Measurements from ENCODE around the gene MAP3K10.
"Not testable (repeated sequence)": the region's sequence is repeated elsewhere in the genome, so short reads cannot be mapped to it uniquely, and the experiment has no call there.

The MAP3K10 gene

GRCh38 chr19:40190891-40191835 lies at the start of gene MAP3K10:
Gene MAP3K10 (plus strand): TSS chr19:40191426. CDS start chr19:40192032, 606 bp downstream.
- Histone ChIP-seq H3K27ac (ENCODE audit: low read depth, low read length) (peak within 1 kb of the TSS; percentile 65), H3K36me3 (ENCODE audit: insufficient read depth, low read length) (no peaks in the 10 kb centered on the region), H3K4me3 (ENCODE audit: low read depth, low read length) (peak within 1 kb of the TSS; percentile 96), H3K4me1 (ENCODE audit: control insufficient read depth, insufficient read depth, low read length, unreplicated experiment) (peaks cover 8% of the 10 kb centered on the region), H2AFZ (ENCODE audit: low read length, unreplicated experiment) (peak within 1 kb of the TSS; percentile 99), H3K27me3 (ENCODE audit: insufficient read depth, low read length) (no peaks in the 10 kb centered on the region), H3K79me2 (ENCODE audit: control insufficient read depth, insufficient read depth, low read length, unreplicated experiment) (no peaks in the 10 kb centered on the region)

- Histone ChIP-seq H3K27me3 (ENCODE audit: insufficient read depth, low read length) (peaks cover 13% of the 10 kb centered on the region), H3K4me1 (ENCODE audit: control insufficient read depth, insufficient read depth, low read length, unreplicated experiment) (no peaks in the 10 kb centered on the region), H3K36me3 (ENCODE audit: insufficient read depth, low read length) (no peaks in the 10 kb centered on the region), H2AFZ (ENCODE audit: low read length, unreplicated experiment) (no peak overlapping the region), H3K4me3 (ENCODE audit: low read depth, low read length) (no peak overlapping the region), H3K79me2 (ENCODE audit: control insufficient read depth, insufficient read depth, low read length, unreplicated experiment) (no peaks in the 10 kb centered on the region), H3K27ac (ENCODE audit: low read depth, low read length) (no peak overlapping the region)
These were observed 49.7 kb upstream of the MAP3K10 start for GRCh38 chr19:40141551-40141950.

GRCh38 chr19:40143612-40144011 lies 47.6 kb upstream of the MAP3K10 start:
- Histone ChIP-seq H3K4me3 (ENCODE audit: low read depth, low read length) (no peak overlapping the region), H2AFZ (ENCODE audit: low read length, unreplicated experiment) (no peak overlapping the region), H3K36me3 (ENCODE audit: insufficient read depth, low read length) (no peaks in the 10 kb centered on the region), H3K27ac (ENCODE audit: low read depth, low read length) (no peak overlapping the region), H3K27me3 (ENCODE audit: insufficient read depth, low read length) (no peaks in the 10 kb centered on the region), H3K79me2 (ENCODE audit: control insufficient read depth, insufficient read depth, low read length, unreplicated experiment) (no peaks in the 10 kb centered on the region), H3K4me1 (ENCODE audit: control insufficient read depth, insufficient read depth, low read length, unreplicated experiment) (peaks cover 10% of the 10 kb centered on the region)

GRCh38 chr19:40144151-40144550 lies 47.1 kb upstream of the MAP3K10 start:
- Histone ChIP-seq H3K79me2 (ENCODE audit: control insufficient read depth, insufficient read depth, low read length, unreplicated experiment) (no peaks in the 10 kb centered on the region), H3K4me1 (ENCODE audit: control insufficient read depth, insufficient read depth, low read length, unreplicated experiment) (peaks cover 10% of the 10 kb centered on the region), H3K36me3 (ENCODE audit: insufficient read depth, low read length) (no peaks in the 10 kb centered on the region), H3K27ac (ENCODE audit: low read depth, low read length) (no peak overlapping the region), H3K27me3 (ENCODE audit: insufficient read depth, low read length) (no peaks in the 10 kb centered on the region), H3K4me3 (ENCODE audit: low read depth, low read length) (no peak overlapping the region), H2AFZ (ENCODE audit: low read length, unreplicated experiment) (no peak overlapping the region)

GRCh38 chr19:40144947-40145748 lies 46.1 kb upstream of the MAP3K10 start:
- Histone ChIP-seq H2AFZ (ENCODE audit: low read length, unreplicated experiment) (no peak overlapping the region), H3K79me2 (ENCODE audit: control insufficient read depth, insufficient read depth, low read length, unreplicated experiment) (no peaks in the 10 kb centered on the region), H3K4me3 (ENCODE audit: low read depth, low read length) (no peak overlapping the region), H3K4me1 (ENCODE audit: control insufficient read depth, insufficient read depth, low read length, unreplicated experiment) (peaks cover 10% of the 10 kb centered on the region), H3K27me3 (ENCODE audit: insufficient read depth, low read length) (no peaks in the 10 kb centered on the region), H3K27ac (ENCODE audit: low read depth, low read length) (no peak overlapping the region), H3K36me3 (ENCODE audit: insufficient read depth, low read length) (no peaks in the 10 kb centered on the region)

DNA sequence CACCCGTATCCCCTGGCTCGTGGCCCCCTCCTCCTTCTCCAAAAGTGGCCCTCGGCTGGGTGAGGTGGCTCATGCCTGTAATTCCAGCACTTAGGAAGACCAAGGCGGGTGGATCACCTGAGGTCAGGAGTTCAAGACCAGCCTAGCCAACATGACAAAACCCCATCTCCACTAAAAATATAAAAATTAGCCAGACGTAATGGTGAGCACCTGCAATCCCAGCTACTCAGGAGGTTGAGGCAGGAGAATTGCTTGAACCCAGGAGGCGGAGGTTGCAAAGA lies 45.5 kb upstream of the MAP3K10 start:
- H2AFZ ChIP-seq (ENCODE audit: low read length, unreplicated experiment), result not testable (repeated sequence)

GRCh38 chr19:40147338-40147692 lies 43.9 kb upstream of the MAP3K10 start:
- Histone ChIP-seq H3K4me1 (ENCODE audit: control insufficient read depth, insufficient read depth, low read length, unreplicated experiment) (peaks cover 10% of the 10 kb centered on the region), H3K4me3 (ENCODE audit: low read depth, low read length) (no peak overlapping the region), H3K36me3 (ENCODE audit: insufficient read depth, low read length) (no peaks in the 10 kb centered on the region), H3K27ac (ENCODE audit: low read depth, low read length) (no peak overlapping the region), H3K27me3 (ENCODE audit: insufficient read depth, low read length) (no peaks in the 10 kb centered on the region), H2AFZ (ENCODE audit: low read length, unreplicated experiment) (no peak overlapping the region), H3K79me2 (ENCODE audit: control insufficient read depth, insufficient read depth, low read length, unreplicated experiment) (no peaks in the 10 kb centered on the region)

More for the DNA sequence above, 45.5 kb upstream of the MAP3K10 start:
- not testable (repeated sequence) for H3K36me3 ChIP-seq (ENCODE audit: insufficient read depth, low read length); H3K4me3 ChIP-seq (ENCODE audit: low read depth, low read length); H3K27me3 ChIP-seq (ENCODE audit: insufficient read depth, low read length); H3K79me2 ChIP-seq (ENCODE audit: control insufficient read depth, insufficient read depth, low read length, unreplicated experiment); H3K27ac ChIP-seq (ENCODE audit: low read depth, low read length); H3K4me1 ChIP-seq (ENCODE audit: control insufficient read depth, insufficient read depth, low read length, unreplicated experiment)

GRCh38 chr19:40147693-40148347 lies 43.4 kb upstream of the MAP3K10 start:
- Histone ChIP-seq H3K4me3 (ENCODE audit: low read depth, low read length) (no peak overlapping the region; the same call in 1 of the 2 replicates), H2AFZ (ENCODE audit: low read length, unreplicated experiment) (no peak overlapping the region), H3K4me1 (ENCODE audit: control insufficient read depth, insufficient read depth, low read length, unreplicated experiment) (peaks cover 10% of the 10 kb centered on the region), H3K27ac (ENCODE audit: low read depth, low read length) (no peak overlapping the region), H3K36me3 (ENCODE audit: insufficient read depth, low read length) (no peaks in the 10 kb centered on the region), H3K79me2 (ENCODE audit: control insufficient read depth, insufficient read depth, low read length, unreplicated experiment) (no peaks in the 10 kb centered on the region), H3K27me3 (ENCODE audit: insufficient read depth, low read length) (no peaks in the 10 kb centered on the region)

DNA sequence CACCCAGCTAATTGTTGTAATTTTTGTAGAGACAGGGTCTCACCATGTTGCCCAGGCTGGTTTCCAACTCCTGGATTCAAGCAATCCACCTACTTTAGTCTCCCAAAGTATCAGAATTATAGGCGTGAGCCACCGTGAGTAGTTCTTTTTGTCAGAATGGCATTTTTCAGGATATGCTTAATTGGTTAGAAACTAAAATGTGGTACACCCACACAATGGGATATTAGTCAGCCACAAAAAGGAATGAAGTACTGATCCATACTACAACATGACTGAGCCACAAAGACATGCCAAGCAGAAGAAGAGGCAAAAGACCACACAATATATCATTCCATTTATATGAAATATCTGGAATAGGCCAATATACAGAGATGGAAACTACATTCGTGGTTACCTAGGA lies 41.7 kb upstream of the MAP3K10 start:
- Histone ChIP-seq H3K4me3 (ENCODE audit: low read depth, low read length) (no peak overlapping the region), H3K36me3 (ENCODE audit: insufficient read depth, low read length) (no peaks in the 10 kb centered on the region), H3K27ac (ENCODE audit: low read depth, low read length) (no peak overlapping the region), H3K4me1 (ENCODE audit: control insufficient read depth, insufficient read depth, low read length, unreplicated experiment) (peaks cover 10% of the 10 kb centered on the region), H3K79me2 (ENCODE audit: control insufficient read depth, insufficient read depth, low read length, unreplicated experiment) (no peaks in the 10 kb centered on the region), H3K27me3 (ENCODE audit: insufficient read depth, low read length) (no peaks in the 10 kb centered on the region), H2AFZ (ENCODE audit: low read length, unreplicated experiment) (no peak overlapping the region)

GRCh38 chr19:40150170-40150569 lies 41.1 kb upstream of the MAP3K10 start:
- Histone ChIP-seq H3K27me3 (ENCODE audit: insufficient read depth, low read length) (no peaks in the 10 kb centered on the region), H3K36me3 (ENCODE audit: insufficient read depth, low read length) (no peaks in the 10 kb centered on the region), H3K27ac (ENCODE audit: low read depth, low read length) (no peak overlapping the region), H3K4me1 (ENCODE audit: control insufficient read depth, insufficient read depth, low read length, unreplicated experiment) (peaks cover 10% of the 10 kb centered on the region), H3K79me2 (ENCODE audit: control insufficient read depth, insufficient read depth, low read length, unreplicated experiment) (no peaks in the 10 kb centered on the region), H3K4me3 (ENCODE audit: low read depth, low read length) (no peak overlapping the region), H2AFZ (ENCODE audit: low read length, unreplicated experiment) (no peak overlapping the region)
